Right ventricle myocardium superior (tissue), 1 donor: Measurements from ENCODE around the gene VWA3A. TPM values are rescaled to one million over a fixed set of nuclear protein-coding genes. Genes with fewer than 3 reads are reported as not detected.
A peak's percentile ranks its signal among the peaks of the same experiment; 100 is the strongest.
"Not testable (repeated sequence)": the region's sequence is repeated elsewhere in the genome, so short reads cannot be mapped to it uniquely, and the experiment has no call there.

Experiments used
- ATAC-seq: fragments of 200-7000 bp; cut with Tn5 transposase; one replicate; pipeline ENCODE4 v1.9.1; 2020; ENCODE audit warnings: mild to moderate bottlenecking; ENCODE audit not compliant: poor library complexity
- DNase-seq: peaks from one replicate; pipeline ENCODE4 v3.0.0-alpha.2; 2020
- intact Hi-C: fragments of 100-400 bp; cut with DNase I; formaldehyde crosslinking; loops from one replicate; pipeline ENCODE4 v1.11.2; 2022
- total RNA-seq: library from RNA; stranded (reverse); fragmentation: NEBNext Ultra II Directional; extraction: Animal tissue kit (Norgen Biotek cat#: 25700); gene quantifications from one replicate; pipeline ENCODE4 v1.2.1, GENCODE V29; 2021
- donor health status: DM: no; HTN: yes; CAD: no; lungs with severe emphysema.

VWA3A gene
- total RNA-seq, 1 donor from 2014 or later = 1.3 TPM

- ATAC-seq (no peak), DNase-seq (no peak)
- intact Hi-C loops = no loop called here
Observed at GRCh38 chr16:22163806-22164205, 71.5 kb downstream of the VWA3A start.

GRCh38 chr16:22164482-22164881, 72.1 kb downstream of the VWA3A start:
- no peak for ATAC-seq
- intact Hi-C loops = no loop called here
- no peak for DNase-seq

- DNase-seq (no peak), ATAC-seq (no peak)
- intact Hi-C loops = no loop called here
Observed at GRCh38 chr16:22165508-22166285, 73.4 kb downstream of the VWA3A start.

- DNase-seq (no peak), ATAC-seq (no peak)
- intact Hi-C loops = no loop called here
Observed at GRCh38 chr16:22171953-22172352, 79.6 kb downstream of the VWA3A start.

- DNase-seq, ATAC-seq, intact Hi-C loops: not testable (repeated sequence)
Observed at GRCh38 chr16:22172642-22173041, 80.3 kb downstream of the VWA3A start.

- intact Hi-C loops = no loop called here
- ATAC-seq = no peak
Observed at GRCh38 chr16:22174642-22175041, 82.3 kb downstream of the VWA3A start.

GRCh38 chr16:22177968-22178930, 85.9 kb downstream of the VWA3A start:
- no peak for ATAC-seq
- intact Hi-C loops = no loop called here
- DNase-seq = no peak

More at GRCh38 chr16:22174642-22175041, 82.3 kb downstream of the VWA3A start:
- DNase-seq = no peak

GRCh38 chr16:22181426-22181825, 89.1 kb downstream of the VWA3A start:
- intact Hi-C loops = loop anchor here (10.0 kb wide), 2 partner anchors 97 to 227 kb away; partner anchors contain the start of gene UQCRC2
- ATAC-seq (no peak), DNase-seq (no peak)

- ATAC-seq (no peak), DNase-seq (no peak)
- intact Hi-C loops = loop anchor here (10.0 kb wide), 2 partner anchors 97 to 227 kb away; partner anchors contain the start of gene UQCRC2
Observed at GRCh38 chr16:22181843-22182242, 89.5 kb downstream of the VWA3A start.

GRCh38 chr16:22183335-22183734, 91.0 kb downstream of the VWA3A start:
- no peak for ATAC-seq
- intact Hi-C loops = loop anchor here (10.0 kb wide), 2 partner anchors 99 to 229 kb away; partner anchors contain the start of gene UQCRC2

GRCh38 chr16:22183901-22184614, 91.7 kb downstream of the VWA3A start:
- intact Hi-C loops = loop anchor here (10.0 kb wide), 2 partner anchors 99 to 229 kb away; partner anchors contain the start of gene UQCRC2

More at GRCh38 chr16:22183335-22183734, 91.0 kb downstream of the VWA3A start:
- no peak for DNase-seq

GRCh38 chr16:22184615-22184968, 92.3 kb downstream of the VWA3A start:
- no peak for DNase-seq
- intact Hi-C loops = loop anchor here (10.0 kb wide), 2 partner anchors 100 to 230 kb away; partner anchors contain the start of gene UQCRC2
- ATAC-seq = no peak

More at GRCh38 chr16:22183901-22184614, 91.7 kb downstream of the VWA3A start:
- ATAC-seq (no peak), DNase-seq (no peak)

GRCh38 chr16:22186517-22186916, 94.2 kb downstream of the VWA3A start:
- DNase-seq (no peak), ATAC-seq (no peak)
- intact Hi-C loops = loop anchor here (5.0 to 10.0 kb wide), 3 partner anchors 102 to 232 kb away; partner anchors contain the start of genes PDZD9 and UQCRC2

GRCh38 chr16:22188267-22188594, 95.9 kb downstream of the VWA3A start:
- ATAC-seq = no peak
- intact Hi-C loops = loop anchor here (5.0 to 10.0 kb wide), 3 partner anchors 103 to 233 kb away; partner anchors contain the start of genes PDZD9 and UQCRC2
- DNase-seq = no peak

- no peak for ATAC-seq
- intact Hi-C loops = loop anchor here (5.0 to 10.0 kb wide), 3 partner anchors 104 to 234 kb away; partner anchors contain the start of genes PDZD9 and UQCRC2
- peak; percentile 65 for DNase-seq
Observed at GRCh38 chr16:22188595-22189442, 96.5 kb downstream of the VWA3A start.

GRCh38 chr16:22189473-22190080, 97.2 kb downstream of the VWA3A start:
- DNase-seq = peak; percentile 76
- ATAC-seq = no peak
- intact Hi-C loops = loop anchor here (5.0 to 10.0 kb wide), 3 partner anchors 105 to 235 kb away; partner anchors contain the start of genes PDZD9 and UQCRC2
